Neural cell (in vitro differentiated cells): ENCODE results near the gene TCF25. TPM values are rescaled to one million over a fixed set of nuclear protein-coding genes. Genes with fewer than 3 reads are reported as not detected.

Source experiments
- H2AFZ ChIP-seq: fragments of 200-600, 300-800 bp; sonication (generic), shearing (Covaris generic); 2 replicates; pipeline ENCODE4 v1.6.0; 2014; ENCODE audit warnings: low read depth, mild to moderate bottlenecking, antibody characterized with exemption, low read length, moderate library complexity
- H3F3A ChIP-seq: fragments of 200-600 bp; shearing (Covaris generic); 2 replicates; pipeline ENCODE4 v1.6.1; 2016; ENCODE audit warnings: mild to moderate bottlenecking, moderate library complexity, mixed read lengths, antibody characterized with exemption, low read length; ENCODE audit not compliant: insufficient read depth, poor library complexity, severe bottlenecking
- H3K27ac ChIP-seq: fragments of 200-600, 300-800 bp; sonication (generic), shearing (Covaris generic); 2 replicates; pipeline ENCODE4 v1.5.1; 2014; ENCODE audit warnings: mild to moderate bottlenecking, low read length, moderate library complexity
- H3K27me3 ChIP-seq: fragments of 300-800, 200-600 bp; sonication (generic), shearing (Covaris generic); 2 replicates; pipeline ENCODE4 v1.6.0; 2014; ENCODE audit warnings: mild to moderate bottlenecking, low read depth, low read length, moderate library complexity; ENCODE audit not compliant: insufficient read depth
- H3K36me3 ChIP-seq: fragments of 300-800, 200-600 bp; sonication (generic), shearing (Covaris generic); 2 replicates; pipeline ENCODE4 v1.5.1; 2014; ENCODE audit warnings: mild to moderate bottlenecking, antibody characterized with exemption, low read length, moderate library complexity; ENCODE audit not compliant: insufficient read depth
- H3K4me2 ChIP-seq: fragments of 300-800, 200-600 bp; sonication (generic), shearing (Covaris generic); 2 replicates; pipeline ENCODE4 v1.6.0; 2014; ENCODE audit warnings: mild to moderate bottlenecking, low read length
- H3K4me3 ChIP-seq: fragments of 300-800, 200-600 bp; sonication (generic), shearing (Covaris generic); 2 replicates; pipeline ENCODE4 v1.5.1; 2014; ENCODE audit warnings: mild to moderate bottlenecking, low read length, moderate library complexity
- H3K79me2 ChIP-seq: fragments of 200-600 bp; shearing (Covaris generic); replicated peaks from 2 replicates; pipeline ENCODE4 v1.6.0; 2014; ENCODE audit warnings: mild to moderate bottlenecking, low read length, moderate library complexity; ENCODE audit not compliant: insufficient read depth
- H3K9ac ChIP-seq: fragments of 300-800, 200-600 bp; sonication (generic), shearing (Covaris generic); 2 replicates; pipeline ENCODE4 v1.6.1; 2016; ENCODE audit warnings: mild to moderate bottlenecking, low read length, mixed read lengths
- H3K9me2 ChIP-seq: fragments of 200-600 bp; shearing (Covaris generic); 2 replicates; pipeline ENCODE4 v1.6.1; 2016; ENCODE audit warnings: mild to moderate bottlenecking, low read length, mixed read lengths; ENCODE audit not compliant: insufficient read depth
- H3K9me3 ChIP-seq: fragments of 200-600, 300-800 bp; sonication (generic), shearing (Covaris generic); 2 replicates; pipeline ENCODE4 v1.6.1; 2016; ENCODE audit warnings: mild to moderate bottlenecking, mixed run types, low read length, moderate library complexity, mixed read lengths
- H4K20me1 ChIP-seq: fragments of 200-600 bp; shearing (Covaris generic); 2 replicates; pipeline ENCODE4 v1.6.1; 2016; ENCODE audit warnings: mild to moderate bottlenecking, mixed run types; ENCODE audit not compliant: insufficient read depth
- CTCF ChIP-seq: fragments of 450-650 bp; IDR thresholded peaks from 2 replicates; pipeline ENCODE4 v1.5.1; 2014; ENCODE audit warnings: antibody characterized with exemption, mild to moderate bottlenecking, moderate library complexity; ENCODE audit not compliant: poor library complexity, severe bottlenecking
- EP300 ChIP-seq: fragments of 450-650 bp; conservative IDR thresholded peaks from 2 replicates; pipeline ENCODE4 v1.6.1; 2014; ENCODE audit warnings: antibody characterized with exemption, mild to moderate bottlenecking, moderate library complexity; ENCODE audit not compliant: poor library complexity, severe bottlenecking
- EZH2 ChIP-seq: fragments of 200-600, 300-800 bp; shearing (Covaris generic), sonication (generic); IDR thresholded peaks from 2 replicates; pipeline ENCODE4 v1.6.1; 2014; ENCODE audit warnings: antibody characterized with exemption, low read length, borderline replicate concordance, mild to moderate bottlenecking; ENCODE audit not compliant: insufficient read depth, poor library complexity, severe bottlenecking
- MXI1 ChIP-seq: fragments of 450-650 bp; conservative IDR thresholded peaks from 2 replicates; pipeline ENCODE4 v1.6.1; 2014; ENCODE audit warnings: antibody characterized with exemption, mild to moderate bottlenecking; ENCODE audit not compliant: poor library complexity, severe bottlenecking
- POLR2AphosphoS5 ChIP-seq: IDR thresholded peaks from 2 replicates; pipeline ENCODE4 v1.6.1; 2012
- RAD21 ChIP-seq: fragments of 450-650 bp; conservative IDR thresholded peaks from 2 replicates; pipeline ENCODE4 v1.6.1; 2014; ENCODE audit warnings: antibody characterized with exemption, mild to moderate bottlenecking, moderate library complexity
- REST ChIP-seq: IDR thresholded peaks from 2 replicates; pipeline ENCODE4 v1.6.1; 2012; ENCODE audit warnings: borderline replicate concordance
- SMC3 ChIP-seq: fragments of 450-650 bp; conservative IDR thresholded peaks from 2 replicates; pipeline ENCODE4 v1.6.1; 2014; ENCODE audit warnings: antibody characterized with exemption, mild to moderate bottlenecking, moderate library complexity; ENCODE audit not compliant: poor library complexity
- TAF1 ChIP-seq: IDR thresholded peaks from 2 replicates; pipeline ENCODE4 v1.6.1; 2012; ENCODE audit warnings: low read depth
- polyA plus RNA-seq: library from polyadenylated mRNA; depleted of rRNA; stranded (reverse); fragments of >200 nt; gene quantifications from 2 replicates; pipeline ENCODE4 v1.2.3, GENCODE V29; 2014

TCF25 gene
- polyA plus RNA-seq, 1 donor from 2014 or later: 200 TPM

- no peak overlapping the region for H3K4me3 ChIP-seq
- H3K9ac ChIP-seq: no peak overlapping the region
- H3K27ac ChIP-seq: no peak overlapping the region
- H3K9me2 ChIP-seq: no peaks in the 10 kb centered on the region
- H3K9me3 ChIP-seq: no peaks in the 10 kb centered on the region
- TF ChIP-seq TAF1 (no peak), SMC3 (no peak), MXI1 (no peak), REST (no peak)
- no peak overlapping the region for H3K4me2 ChIP-seq
- H4K20me1 ChIP-seq: no peaks in the 10 kb centered on the region
- H3K79me2 ChIP-seq: no peaks in the 10 kb centered on the region
- peaks cover 5% of the 10 kb centered on the region for H3K36me3 ChIP-seq
- H3F3A ChIP-seq: no peaks in the 10 kb centered on the region
- H2AFZ ChIP-seq: no peak overlapping the region
- H3K27me3 ChIP-seq: no peaks in the 10 kb centered on the region
Observed at GRCh38 chr16:89890200-89890599, 16.8 kb downstream of the TCF25 start.

GRCh38 chr16:89890886-89891657, 17.7 kb downstream of the TCF25 start:
- H3K4me2 ChIP-seq: no peak overlapping the region
- no peaks in the 10 kb centered on the region for H3F3A ChIP-seq
- no peak for TF ChIP-seq RAD21
- no peaks in the 10 kb centered on the region for H4K20me1 ChIP-seq
- no peaks in the 10 kb centered on the region for H3K79me2 ChIP-seq
- no peaks in the 10 kb centered on the region for H3K27me3 ChIP-seq
- no peak overlapping the region for H3K9ac ChIP-seq
- peaks cover 5% of the 10 kb centered on the region for H3K36me3 ChIP-seq
- H2AFZ ChIP-seq: no peak overlapping the region
- H3K27ac ChIP-seq: no peak overlapping the region
- H3K9me3 ChIP-seq: no peaks in the 10 kb centered on the region
- no peaks in the 10 kb centered on the region for H3K9me2 ChIP-seq
- H3K4me3 ChIP-seq: no peak overlapping the region

- Histone ChIP-seq H3K36me3 (peaks cover 5% of the 10 kb centered on the region), H3K4me2 (no peak overlapping the region), H3K27ac (no peak overlapping the region), H3K4me3 (no peak overlapping the region), H3F3A (no peaks in the 10 kb centered on the region), H3K9me2 (no peaks in the 10 kb centered on the region), H3K9me3 (no peaks in the 10 kb centered on the region), H3K27me3 (no peaks in the 10 kb centered on the region), H3K79me2 (no peaks in the 10 kb centered on the region), H4K20me1 (no peaks in the 10 kb centered on the region), H3K9ac (no peak overlapping the region), H2AFZ (no peak overlapping the region)
- TF ChIP-seq REST: no peak
- no peak for TF ChIP-seq RAD21
- TF ChIP-seq TAF1: no peak
- TF ChIP-seq CTCF: no peak
- TF ChIP-seq EZH2: no peak
- TF ChIP-seq EP300: no peak
- TF ChIP-seq POLR2AphosphoS5: no peak
- TF ChIP-seq MXI1: no peak
Observed at GRCh38 chr16:89892055-89892630, 18.8 kb downstream of the TCF25 start.
